ENCODE data around the gene SLC39A11.
"Not testable (repeated sequence)": the region's sequence is repeated elsewhere in the genome, so short reads cannot be mapped to it uniquely, and the experiment has no call there.

The SLC39A11 gene

GRCh38 chr17:73105431-73105830, 12.9 kb upstream of the SLC39A11 start:
- H3K27me3 ChIP-seq (ENCODE audit: control insufficient read depth in 1 of 2, insufficient read depth in 2 of 2, low read length in 2 of 2): no peaks in the 10 kb centered on the region
- no peak overlapping the region for H3K27ac ChIP-seq (ENCODE audit: low read depth, low read length)
- no peaks in the 10 kb centered on the region for H3K36me3 ChIP-seq (ENCODE audit: insufficient read depth, low read length)
- H3K4me3 ChIP-seq (ENCODE audit: low read depth in 1 of 2, low read length in 2 of 2): no peak overlapping the region
- H3K9me3 ChIP-seq (ENCODE audit: low read length): no peaks in the 10 kb centered on the region
- no peaks in the 10 kb centered on the region for H3K4me1 ChIP-seq (ENCODE audit: insufficient read depth, low read length)
- no peak overlapping the region for H3K9ac ChIP-seq (ENCODE audit: low read length)

- H3K36me3 ChIP-seq (ENCODE audit: insufficient read depth, low read length): no peaks in the 10 kb centered on the region
- H3K4me3 ChIP-seq (ENCODE audit: low read depth in 1 of 2, low read length in 2 of 2): no peak overlapping the region
- no peaks in the 10 kb centered on the region for H3K9me3 ChIP-seq (ENCODE audit: low read length)
- no peak overlapping the region for H3K9ac ChIP-seq (ENCODE audit: low read length)
- H3K27ac ChIP-seq (ENCODE audit: low read depth, low read length): no peak overlapping the region
- no peaks in the 10 kb centered on the region for H3K4me1 ChIP-seq (ENCODE audit: insufficient read depth, low read length)
- H3K27me3 ChIP-seq (ENCODE audit: control insufficient read depth in 1 of 2, insufficient read depth in 2 of 2, low read length in 2 of 2): no peaks in the 10 kb centered on the region
Measured at GRCh38 chr17:73104450-73104849, 12.0 kb upstream of the SLC39A11 start.

GRCh38 chr17:73103641-73104335, 11.3 kb upstream of the SLC39A11 start:
- H3K27ac ChIP-seq (ENCODE audit: low read depth, low read length): no peak overlapping the region
- H3K36me3 ChIP-seq (ENCODE audit: insufficient read depth, low read length): no peaks in the 10 kb centered on the region
- no peaks in the 10 kb centered on the region for H3K9me3 ChIP-seq (ENCODE audit: low read length)
- H3K4me3 ChIP-seq (ENCODE audit: low read depth in 1 of 2, low read length in 2 of 2): no peak overlapping the region
- H3K9ac ChIP-seq (ENCODE audit: low read length): no peak overlapping the region
- no peaks in the 10 kb centered on the region for H3K27me3 ChIP-seq (ENCODE audit: control insufficient read depth in 1 of 2, insufficient read depth in 2 of 2, low read length in 2 of 2)
- H3K4me1 ChIP-seq (ENCODE audit: insufficient read depth, low read length): no peaks in the 10 kb centered on the region

GRCh38 chr17:73101031-73101430, 8.5 kb upstream of the SLC39A11 start:
- Histone ChIP-seq H3K4me1 (ENCODE audit: insufficient read depth, low read length) (no peaks in the 10 kb centered on the region), H3K9ac (ENCODE audit: low read length) (no peak overlapping the region), H3K27ac (ENCODE audit: low read depth, low read length) (no peak overlapping the region), H3K4me3 (ENCODE audit: low read depth in 1 of 2, low read length in 2 of 2) (no peak overlapping the region), H3K36me3 (ENCODE audit: insufficient read depth, low read length) (no peaks in the 10 kb centered on the region), H3K9me3 (ENCODE audit: low read length) (no peaks in the 10 kb centered on the region), H3K27me3 (ENCODE audit: control insufficient read depth in 1 of 2, insufficient read depth in 2 of 2, low read length in 2 of 2) (no peaks in the 10 kb centered on the region)

DNA sequence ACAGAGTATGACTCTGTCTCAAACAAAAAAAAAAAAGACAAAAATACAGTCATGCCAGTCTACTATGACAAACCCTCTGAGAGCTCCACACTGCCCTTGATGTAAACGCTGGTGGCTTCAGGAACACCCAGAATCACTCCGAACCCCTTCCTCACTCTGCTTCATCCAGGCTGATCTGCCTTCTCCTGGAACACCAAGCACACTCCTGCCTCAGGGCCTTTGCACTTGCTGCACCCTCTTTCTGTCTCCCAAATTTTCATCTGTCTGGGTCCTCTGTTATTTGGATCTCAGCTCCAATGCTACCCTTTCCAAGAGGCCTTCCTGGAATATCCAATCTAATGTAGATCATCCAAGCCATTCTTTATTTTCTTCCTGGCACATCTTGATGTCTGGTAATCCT, 7.9 kb upstream of the SLC39A11 start:
- Histone ChIP-seq H3K4me3 (ENCODE audit: low read depth in 1 of 2, low read length in 2 of 2) (no peak overlapping the region), H3K4me1 (ENCODE audit: insufficient read depth, low read length) (no peaks in the 10 kb centered on the region), H3K9me3 (ENCODE audit: low read length) (no peaks in the 10 kb centered on the region), H3K27me3 (ENCODE audit: control insufficient read depth in 1 of 2, insufficient read depth in 2 of 2, low read length in 2 of 2) (no peaks in the 10 kb centered on the region), H3K9ac (ENCODE audit: low read length) (no peak overlapping the region), H3K36me3 (ENCODE audit: insufficient read depth, low read length) (no peaks in the 10 kb centered on the region), H3K27ac (ENCODE audit: low read depth, low read length) (no peak overlapping the region)

- Histone ChIP-seq H3K27ac (ENCODE audit: low read depth, low read length) (no peak overlapping the region), H3K9ac (ENCODE audit: low read length) (no peak overlapping the region), H3K4me3 (ENCODE audit: low read depth in 1 of 2, low read length in 2 of 2) (no peak overlapping the region), H3K9me3 (ENCODE audit: low read length) (no peaks in the 10 kb centered on the region), H3K36me3 (ENCODE audit: insufficient read depth, low read length) (no peaks in the 10 kb centered on the region), H3K4me1 (ENCODE audit: insufficient read depth, low read length) (no peaks in the 10 kb centered on the region), H3K27me3 (ENCODE audit: control insufficient read depth in 1 of 2, insufficient read depth in 2 of 2, low read length in 2 of 2) (no peaks in the 10 kb centered on the region)
Measured at GRCh38 chr17:73099511-73099910, 7.0 kb upstream of the SLC39A11 start.

DNA sequence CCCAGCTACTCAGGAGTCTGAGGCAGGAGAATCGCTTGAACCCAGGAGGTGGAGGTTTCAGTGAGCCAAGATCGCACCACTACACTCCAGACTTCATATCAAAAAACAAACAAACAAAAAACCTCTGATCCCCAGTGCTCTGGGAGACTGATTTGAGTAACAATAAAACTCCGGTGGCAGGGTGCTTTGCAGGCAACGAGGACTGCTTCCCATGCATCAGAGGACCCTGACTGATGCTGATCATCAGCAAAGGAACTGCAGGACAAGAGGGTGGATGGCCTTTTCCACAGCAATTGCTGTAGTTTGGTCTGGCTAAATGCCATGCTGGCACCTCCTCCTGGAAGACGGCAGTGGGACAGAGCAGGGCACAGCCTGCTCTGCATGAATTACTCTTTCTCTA, 6.4 kb upstream of the SLC39A11 start:
- H3K9ac ChIP-seq (ENCODE audit: low read length): no peak overlapping the region
- no peaks in the 10 kb centered on the region for H3K9me3 ChIP-seq (ENCODE audit: low read length)
- no peak overlapping the region for H3K4me3 ChIP-seq (ENCODE audit: low read depth in 1 of 2, low read length in 2 of 2)
- H3K27me3 ChIP-seq (ENCODE audit: control insufficient read depth in 1 of 2, insufficient read depth in 2 of 2, low read length in 2 of 2): no peaks in the 10 kb centered on the region
- no peaks in the 10 kb centered on the region for H3K36me3 ChIP-seq (ENCODE audit: insufficient read depth, low read length)
- no peak overlapping the region for H3K27ac ChIP-seq (ENCODE audit: low read depth, low read length)
- H3K4me1 ChIP-seq (ENCODE audit: insufficient read depth, low read length): no peaks in the 10 kb centered on the region

DNA sequence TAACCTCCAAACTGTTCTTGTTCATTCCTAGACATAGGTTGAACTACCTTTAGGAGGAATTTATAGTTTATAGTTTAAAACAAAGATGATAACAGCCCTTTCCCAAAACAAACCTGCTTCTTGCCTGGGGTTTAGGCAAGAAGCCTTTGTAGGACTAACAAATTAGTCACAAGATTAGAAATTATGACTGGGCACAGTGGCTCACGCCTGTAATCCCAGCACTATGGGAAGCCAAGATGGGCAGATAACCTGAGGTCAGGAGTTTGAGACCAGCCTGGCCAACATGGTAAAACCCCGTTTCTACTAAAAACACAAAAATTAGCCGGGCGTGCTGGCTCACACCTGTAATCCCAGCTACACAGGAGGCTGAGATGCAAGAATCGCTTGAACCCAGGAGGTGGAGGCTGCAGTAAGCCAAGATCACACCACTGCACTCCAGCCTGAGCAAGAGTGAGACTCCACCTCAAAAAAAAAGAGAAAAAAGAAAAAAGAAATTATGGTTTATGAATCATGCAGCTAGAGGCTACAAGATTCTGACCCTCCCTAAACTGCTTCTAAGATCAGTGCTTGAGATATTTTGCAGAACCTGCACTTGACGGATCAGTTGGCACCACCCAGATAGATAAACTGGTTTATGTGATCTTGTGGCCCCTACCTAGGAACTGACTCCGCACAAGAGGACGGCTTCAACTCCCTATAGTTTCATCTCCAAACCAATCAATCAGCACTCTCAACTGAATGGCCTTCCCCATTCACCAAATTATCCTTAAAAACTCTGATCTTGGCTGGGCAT, 5.7 kb upstream of the SLC39A11 start:
- not testable (repeated sequence) for H3K36me3 ChIP-seq (ENCODE audit: insufficient read depth, low read length); H3K9me3 ChIP-seq (ENCODE audit: low read length); H3K4me3 ChIP-seq (ENCODE audit: low read depth in 1 of 2, low read length in 2 of 2); H3K4me1 ChIP-seq (ENCODE audit: insufficient read depth, low read length); H3K9ac ChIP-seq (ENCODE audit: low read length); H3K27me3 ChIP-seq (ENCODE audit: control insufficient read depth in 1 of 2, insufficient read depth in 2 of 2, low read length in 2 of 2); H3K27ac ChIP-seq (ENCODE audit: low read depth, low read length)

- Histone ChIP-seq H3K4me3 (ENCODE audit: low read depth in 1 of 2, low read length in 2 of 2) (no peak overlapping the region), H3K9me3 (ENCODE audit: low read length) (no peaks in the 10 kb centered on the region), H3K4me1 (ENCODE audit: insufficient read depth, low read length) (peaks cover 6% of the 10 kb centered on the region), H3K27me3 (ENCODE audit: control insufficient read depth in 1 of 2, insufficient read depth in 2 of 2, low read length in 2 of 2) (no peaks in the 10 kb centered on the region), H3K36me3 (ENCODE audit: insufficient read depth, low read length) (no peaks in the 10 kb centered on the region), H3K9ac (ENCODE audit: low read length) (no peak overlapping the region), H3K27ac (ENCODE audit: low read depth, low read length) (no peak overlapping the region)
Measured at GRCh38 chr17:73096866-73097265, 4.4 kb upstream of the SLC39A11 start.

DNA sequence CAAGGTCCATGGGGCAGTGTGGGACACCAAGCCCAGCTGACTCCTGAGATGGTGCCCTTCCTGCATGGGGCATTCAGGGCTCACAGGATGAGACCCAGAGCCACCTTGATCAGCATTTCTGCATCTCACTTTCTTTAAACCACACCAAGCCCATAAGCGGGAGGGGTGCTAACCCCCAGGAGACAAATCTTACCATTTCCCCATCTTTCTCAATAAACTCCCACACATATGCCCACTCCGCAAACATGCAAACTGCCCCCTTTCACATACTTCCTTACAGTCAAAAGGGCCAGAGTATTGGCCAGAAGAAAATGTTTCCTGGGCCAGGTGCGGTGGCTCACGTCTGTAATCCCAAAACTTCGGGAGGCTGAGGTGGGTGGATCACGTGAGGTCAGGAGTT, 3.7 kb upstream of the SLC39A11 start:
- Histone ChIP-seq H3K27ac (ENCODE audit: low read depth, low read length) (no peak overlapping the region), H3K9ac (ENCODE audit: low read length) (no peak overlapping the region), H3K27me3 (ENCODE audit: control insufficient read depth in 1 of 2, insufficient read depth in 2 of 2, low read length in 2 of 2) (no peaks in the 10 kb centered on the region), H3K36me3 (ENCODE audit: insufficient read depth, low read length) (no peaks in the 10 kb centered on the region), H3K4me3 (ENCODE audit: low read depth in 1 of 2, low read length in 2 of 2) (no peak overlapping the region), H3K4me1 (ENCODE audit: insufficient read depth, low read length) (peaks cover 11% of the 10 kb centered on the region), H3K9me3 (ENCODE audit: low read length) (no peaks in the 10 kb centered on the region)

GRCh38 chr17:73093286-73093685, 798 bp upstream of the SLC39A11 start:
- no peaks in the 10 kb centered on the region for H3K9me3 ChIP-seq (ENCODE audit: low read length)
- H3K4me3 ChIP-seq (ENCODE audit: low read depth in 1 of 2, low read length in 2 of 2): peak overlapping the region in 1 of 2 donors; percentile 81
- H3K4me1 ChIP-seq (ENCODE audit: insufficient read depth, low read length): peaks cover 11% of the 10 kb centered on the region
- H3K9ac ChIP-seq (ENCODE audit: low read length): no peak overlapping the region
- H3K27me3 ChIP-seq (ENCODE audit: control insufficient read depth in 1 of 2, insufficient read depth in 2 of 2, low read length in 2 of 2): no peaks in the 10 kb centered on the region
- no peak overlapping the region for H3K27ac ChIP-seq (ENCODE audit: low read depth, low read length)
- no peaks in the 10 kb centered on the region for H3K36me3 ChIP-seq (ENCODE audit: insufficient read depth, low read length)

Measured in muscle layer of colon (tissue), 2 donors.